ENCODE data around the gene RILP. TPM values are rescaled to one million over a fixed set of nuclear protein-coding genes. Genes with fewer than 3 reads are reported as not detected.

The RILP gene
- total RNA-seq, 1 donor from 2014 or later: 1.2 TPM

- DNase-seq (ENCODE audit: low spot score, unreplicated experiment): no peak
- Mint-ChIP-seq H3K27me3 (peaks cover 11% of the 10 kb centered on the region), H3K36me3 (ENCODE audit: insufficient read depth) (no peaks in the 10 kb centered on the region), H3K9me3 (ENCODE audit: low read depth) (no peaks in the 10 kb centered on the region), H3K4me1 (ENCODE audit: low read depth) (peaks cover 3% of the 10 kb centered on the region), H3K27ac (peak overlapping the region; percentile 49), H3K4me3 (ENCODE audit: low read depth) (no peak overlapping the region)
- TF ChIP-seq CTCF (IDR thresholded peaks at IDR 0.05; ENCODE audit: unreplicated experiment): no peak
These were observed 9.2 kb downstream of the RILP start for GRCh38 chr17:1640329-1641064.

GRCh38 chr17:1639549-1640180 is 10.0 kb downstream of the RILP start:
- Mint-ChIP-seq H3K4me3 (ENCODE audit: low read depth) (no peak overlapping the region), H3K4me1 (ENCODE audit: low read depth) (peaks cover 3% of the 10 kb centered on the region), H3K36me3 (ENCODE audit: insufficient read depth) (no peaks in the 10 kb centered on the region), H3K27me3 (peaks cover 10% of the 10 kb centered on the region), H3K9me3 (ENCODE audit: low read depth) (no peaks in the 10 kb centered on the region), H3K27ac (no peak overlapping the region)
- no peak for TF ChIP-seq CTCF (IDR thresholded peaks at IDR 0.05; ENCODE audit: unreplicated experiment)
- DNase-seq (ENCODE audit: low spot score, unreplicated experiment): no peak

- no peaks in the 10 kb centered on the region for H3K36me3 Mint-ChIP-seq (ENCODE audit: insufficient read depth)
- peaks cover 1% of the 10 kb centered on the region for H3K4me1 Mint-ChIP-seq (ENCODE audit: low read depth)
- H3K9me3 Mint-ChIP-seq (ENCODE audit: low read depth): no peaks in the 10 kb centered on the region
- DNase-seq (ENCODE audit: low spot score, unreplicated experiment): no peak
- TF ChIP-seq CTCF (IDR thresholded peaks at IDR 0.05; ENCODE audit: unreplicated experiment): no peak
- H3K4me3 Mint-ChIP-seq (ENCODE audit: low read depth): no peak overlapping the region
- peaks cover 3% of the 10 kb centered on the region for H3K27me3 Mint-ChIP-seq
- H3K27ac Mint-ChIP-seq: no peak overlapping the region
These were observed 10.9 kb downstream of the RILP start for GRCh38 chr17:1638624-1639300.

GRCh38 chr17:1638171-1638590 is 11.5 kb downstream of the RILP start:
- DNase-seq (ENCODE audit: low spot score, unreplicated experiment): no peak
- peaks cover 3% of the 10 kb centered on the region for H3K27me3 Mint-ChIP-seq

More at GRCh38 chr17:1638171-1638590, 11.5 kb downstream of the RILP start:
- peaks cover 1% of the 10 kb centered on the region for H3K4me1 Mint-ChIP-seq (ENCODE audit: low read depth)
- no peaks in the 10 kb centered on the region for H3K9me3 Mint-ChIP-seq (ENCODE audit: low read depth)
- H3K27ac Mint-ChIP-seq: no peak overlapping the region
- no peak for TF ChIP-seq CTCF (IDR thresholded peaks at IDR 0.05; ENCODE audit: unreplicated experiment)
- no peaks in the 10 kb centered on the region for H3K36me3 Mint-ChIP-seq (ENCODE audit: insufficient read depth)
- H3K4me3 Mint-ChIP-seq (ENCODE audit: low read depth): no peak overlapping the region
